HG03025 (cell line): ENCODE data around the gene VAV3.

Experiments
- ATAC-seq: cut with Tn5 transposase; IDR thresholded peaks from one replicate; pipeline ENCODE4 v1.9.1; 2021; ENCODE audit warnings: mild to moderate bottlenecking, moderate library complexity; ENCODE audit not compliant: unreplicated experiment, low FRiP score

The VAV3 gene

DNA sequence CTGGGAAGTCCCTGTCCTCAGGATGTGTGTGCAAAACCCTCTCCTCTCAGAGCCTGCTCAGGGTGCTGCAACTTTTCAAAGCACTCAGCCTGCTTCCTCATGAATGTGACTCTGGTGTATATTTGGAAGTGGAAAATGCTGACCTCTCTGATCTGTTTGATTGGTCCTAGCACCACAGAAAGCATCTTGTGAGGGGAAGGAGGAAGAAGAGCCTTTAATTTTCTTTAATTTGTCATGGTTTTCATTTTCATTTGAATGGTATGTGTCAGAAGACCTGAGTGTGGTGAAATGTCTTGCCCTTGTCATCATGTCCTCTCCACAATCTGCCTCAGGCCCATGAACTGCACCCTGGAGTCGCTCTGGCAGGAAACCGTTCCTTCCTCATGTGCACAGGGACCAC is 440.7 kb downstream of the VAV3 start:
- ATAC-seq = no peak

DNA sequence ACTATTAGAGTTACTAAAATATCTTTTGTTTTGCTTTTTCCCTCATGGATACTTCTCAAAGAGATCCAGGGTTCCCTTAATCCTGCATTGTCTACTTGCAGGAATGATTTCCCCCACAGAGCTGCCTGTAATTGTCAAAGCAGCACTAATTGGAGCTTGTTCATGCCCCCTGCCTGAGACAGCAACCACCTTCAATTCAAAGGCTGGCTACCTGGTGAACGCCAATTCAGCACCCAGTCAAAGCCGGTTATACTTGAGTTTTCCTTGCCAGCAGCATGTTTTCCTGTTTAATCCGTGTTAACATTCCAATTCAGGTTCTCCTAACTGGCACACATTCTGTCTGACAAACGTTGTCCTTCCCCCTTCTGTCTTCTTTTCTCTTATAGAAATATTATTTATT is 441.2 kb downstream of the VAV3 start:
- ATAC-seq = no peak

DNA sequence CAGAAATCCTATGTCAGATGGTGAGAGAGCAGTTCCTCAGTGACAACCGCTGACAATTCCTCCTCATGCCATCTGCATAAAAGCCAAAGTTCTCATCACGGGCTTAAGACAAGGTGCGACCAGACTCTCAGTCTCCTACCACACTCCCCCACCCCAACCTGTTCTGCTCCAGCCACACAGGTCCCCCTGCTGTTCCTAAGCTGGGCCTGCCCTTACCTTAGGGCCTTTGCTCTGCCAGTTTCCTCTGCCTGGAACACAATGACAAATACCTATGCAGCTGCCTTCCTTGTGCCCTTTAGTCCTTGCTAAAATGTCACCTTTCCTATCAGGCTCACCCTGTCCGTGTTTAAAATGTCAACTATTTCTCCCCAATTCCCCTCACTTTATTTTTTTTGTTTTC is 441.9 kb downstream of the VAV3 start:
- ATAC-seq = no peak
